ENCODE results near the gene JPT2.

GRCh38 chr16:1741553-1742165, 63.6 kb downstream of the JPT2 start:
- TF ChIP-seq CTCF (IDR thresholded peaks at IDR 0.05; ENCODE audit: insufficient read depth, low read length, poor library complexity, severe bottlenecking), result no peak
- no peak for TF ChIP-seq EZH2phosphoT487 (conservative IDR thresholded peaks at IDR 0.05; ENCODE audit: low read length)

Data from SU-DHL-6 (cell line).